ENCODE results near the gene PLEKHA4.
"Not testable (repeated sequence)": the region's sequence is repeated elsewhere in the genome, so short reads cannot be mapped to it uniquely, and the experiment has no call there.

Gene PLEKHA4

GRCh38 chr19:48868114-48868886 lies at the start of gene PLEKHA4:
PLEKHA4 (minus strand) TSS chr19:48868617; CDS start chr19:48867620, 997 bp downstream.
- DNase-seq (ENCODE audit: low read depth in 1 of 2, low spot score in 1 of 2): no peak

GRCh38 chr19:48918071-48918470 lies 49.7 kb upstream of the PLEKHA4 start:
- DNase-seq (ENCODE audit: low read depth in 1 of 2, low spot score in 1 of 2): no peak

GRCh38 chr19:48915757-48916156 lies 47.3 kb upstream of the PLEKHA4 start:
- no peak for DNase-seq (ENCODE audit: low read depth in 1 of 2, low spot score in 1 of 2)

GRCh38 chr19:48914181-48914580 lies 45.8 kb upstream of the PLEKHA4 start:
- DNase-seq (ENCODE audit: low read depth in 1 of 2, low spot score in 1 of 2): no peak

- no peak for DNase-seq (ENCODE audit: low read depth in 1 of 2, low spot score in 1 of 2)
These were observed 44.9 kb upstream of the PLEKHA4 start for GRCh38 chr19:48913114-48913889.

GRCh38 chr19:48910803-48911202 lies 42.4 kb upstream of the PLEKHA4 start:
- no peak for DNase-seq (ENCODE audit: low read depth in 1 of 2, low spot score in 1 of 2)

GRCh38 chr19:48909424-48910077 lies 41.1 kb upstream of the PLEKHA4 start:
- DNase-seq (ENCODE audit: low read depth in 1 of 2, low spot score in 1 of 2): not testable (repeated sequence)

GRCh38 chr19:48907671-48908070 lies 39.3 kb upstream of the PLEKHA4 start:
- no peak for DNase-seq (ENCODE audit: low read depth in 1 of 2, low spot score in 1 of 2)

GRCh38 chr19:48906324-48906723 lies 37.9 kb upstream of the PLEKHA4 start:
- no peak for DNase-seq (ENCODE audit: low read depth in 1 of 2, low spot score in 1 of 2)

GRCh38 chr19:48905664-48906063 lies 37.2 kb upstream of the PLEKHA4 start:
- no peak for DNase-seq (ENCODE audit: low read depth in 1 of 2, low spot score in 1 of 2)

GRCh38 chr19:48903788-48904187 lies 35.4 kb upstream of the PLEKHA4 start:
- DNase-seq (ENCODE audit: low read depth in 1 of 2, low spot score in 1 of 2): not testable (repeated sequence)

GRCh38 chr19:48902291-48902690 lies 33.9 kb upstream of the PLEKHA4 start:
- not testable (repeated sequence) for DNase-seq (ENCODE audit: low read depth in 1 of 2, low spot score in 1 of 2)

GRCh38 chr19:48900477-48901406 lies 32.3 kb upstream of the PLEKHA4 start:
- DNase-seq (ENCODE audit: low read depth in 1 of 2, low spot score in 1 of 2): no peak

GRCh38 chr19:48899781-48900476 lies 31.5 kb upstream of the PLEKHA4 start, which contains the start of gene NUCB1:
NUCB1 (plus strand) TSS chr19:48900312; CDS start chr19:48900797, 485 bp downstream.
- DNase-seq (ENCODE audit: low read depth in 1 of 2, low spot score in 1 of 2): peak; percentile 97

- DNase-seq (ENCODE audit: low read depth in 1 of 2, low spot score in 1 of 2): not testable (repeated sequence)
These were observed 31.0 kb upstream of the PLEKHA4 start for GRCh38 chr19:48899386-48899749.

GRCh38 chr19:48897181-48897580 lies 28.8 kb upstream of the PLEKHA4 start:
- no peak for DNase-seq (ENCODE audit: low read depth in 1 of 2, low spot score in 1 of 2)

GRCh38 chr19:48896191-48896720 lies 27.8 kb upstream of the PLEKHA4 start:
- no peak for DNase-seq (ENCODE audit: low read depth in 1 of 2, low spot score in 1 of 2)

- DNase-seq (ENCODE audit: low read depth in 1 of 2, low spot score in 1 of 2): no peak
These were observed 26.8 kb upstream of the PLEKHA4 start for GRCh38 chr19:48895226-48895625.

- no peak for DNase-seq (ENCODE audit: low read depth in 1 of 2, low spot score in 1 of 2)
These were observed 22.1 kb upstream of the PLEKHA4 start for GRCh38 chr19:48890551-48890950.

GRCh38 chr19:48889496-48889895 lies 21.1 kb upstream of the PLEKHA4 start:
- DNase-seq (ENCODE audit: low read depth in 1 of 2, low spot score in 1 of 2): not testable (repeated sequence)

Data from activated T-helper 1 cell treated with anti-CD3 and anti-CD28 coated beads, Interleukin-2, amount 50 U/mL, for 16 hours (primary cell).